BJ (cell line): ENCODE measurements around the gene NAA10. TPM values are rescaled to one million over a fixed set of nuclear protein-coding genes. Genes with fewer than 3 reads are reported as not detected.

Experiments used
- CTCF ChIA-PET: fragments of 350-600 bp; formaldehyde crosslinking; extraction: SDS; loops from one replicate; lab custom pipeline; 2021; ENCODE audit warnings: antibody characterized with exemption, inconsistent platforms; lab: Yijun Ruan, JAX
- POLR2A ChIA-PET: fragments of 300-600 bp; sonication (Branson Sonifier 250); formaldehyde crosslinking; extraction: SDS; loops from one replicate; lab custom pipeline; 2021; ENCODE audit warnings: antibody characterized with exemption; lab: Charles Lee
- DNase-seq: peaks from one replicate; pipeline ENCODE4 v3.0.0-alpha.2; 2011; ENCODE audit warnings: low read depth
- H3K27me3 ChIP-seq: 2 replicates; pipeline ENCODE4 v1.6.0; 2011; ENCODE audit warnings: low read length; ENCODE audit not compliant: control insufficient read depth, insufficient read depth
- H3K36me3 ChIP-seq: 2 replicates; pipeline ENCODE4 v1.5.1; 2011; ENCODE audit warnings: low read length; ENCODE audit not compliant: control insufficient read depth, insufficient read depth
- H3K4me3 ChIP-seq: 2 replicates; pipeline ENCODE4 v1.5.1; 2011; ENCODE audit warnings: low read depth, mild to moderate bottlenecking, control low read depth, low read length
- CTCF ChIP-seq: IDR thresholded peaks from 2 replicates; pipeline ENCODE4 v1.5.1; 2011; ENCODE audit warnings: low read depth, mild to moderate bottlenecking, control low read depth, inconsistent platforms, low read length, moderate library complexity; ENCODE audit not compliant: insufficient read depth
- polyA plus RNA-seq: library from polyadenylated mRNA; depleted of rRNA; stranded (reverse); fragments of >200 nt; gene quantifications from 2 replicates; pipeline ENCODE4 v1.2.3, GENCODE V29; 2011; rRNA removed
- small RNA-seq: library from RNA; depleted of rRNA; stranded (forward); fragments of <200 nt; gene quantifications from one replicate; pipeline ENCODE3, GENCODE V24; 2012; ENCODE audit warnings: low replicate concordance, low read depth; ENCODE audit not compliant: insufficient read length

The NAA10 gene
- polyA plus RNA-seq, 1 experiment: 76.0 TPM

GRCh38 chrX:153882086-153882498, 52.7 kb downstream of the NAA10 start:
- POLR2A ChIA-PET: no interaction called here
- no peak for DNase-seq
- Histone ChIP-seq H3K4me3 (no peak overlapping the region), H3K36me3 (peaks cover 2% of the 10 kb centered on the region; the same call in 1 of the 2 replicates), H3K27me3 (no peaks in the 10 kb centered on the region)
- CTCF ChIA-PET: no interaction called here
- TF ChIP-seq CTCF: no peak

GRCh38 chrX:153881281-153881680, 53.6 kb downstream of the NAA10 start:
- no peaks in the 10 kb centered on the region for H3K27me3 ChIP-seq
- H3K36me3 ChIP-seq: peaks cover 2% of the 10 kb centered on the region; the same call in 1 of the 2 replicates
- no peak overlapping the region for H3K4me3 ChIP-seq
- TF ChIP-seq CTCF: no peak
- DNase-seq: no peak
- ChIA-PET CTCF (interaction anchor here (1.1 kb wide), 1 partner anchor 41 kb away, joined by 4 read pairs; no protein-coding TSS in a partner anchor), POLR2A (no interaction called here)

GRCh38 chrX:153880440-153880815, 54.4 kb downstream of the NAA10 start:
- no peak overlapping the region for H3K4me3 ChIP-seq
- H3K27me3 ChIP-seq: no peaks in the 10 kb centered on the region
- ChIA-PET POLR2A (no interaction called here), CTCF (no interaction called here)
- no peak for DNase-seq
- peaks cover 2% of the 10 kb centered on the region; the same call in 1 of the 2 replicates for H3K36me3 ChIP-seq
- no peak for TF ChIP-seq CTCF

- ChIA-PET CTCF (no interaction called here), POLR2A (no interaction called here)
- Histone ChIP-seq H3K36me3 (peaks cover 2% of the 10 kb centered on the region; the same call in 1 of the 2 replicates), H3K4me3 (no peak overlapping the region), H3K27me3 (no peaks in the 10 kb centered on the region)
- no peak for DNase-seq
- no peak for TF ChIP-seq CTCF
These were observed 54.9 kb downstream of the NAA10 start for GRCh38 chrX:153879741-153880439.

Small RNA genes lying within 50 kb of the gene (small RNA-seq; reads per million reads assigned to genes)
- not detected for gene MIR3202-1

Other genes starting within 250 kb of the NAA10 start
- gene SLC6A8, start 247.1 kb downstream of the NAA10 start, polyA plus RNA-seq: 8.3 and 11.9 TPM in 2 replicates
- gene BCAP31, start 210.7 kb downstream of the NAA10 start, polyA plus RNA-seq: 204 and 222 TPM in 2 replicates
- 4.3 and 9.2 TPM in 2 replicates for gene ABCD1, start 210.2 kb downstream of the NAA10 start, polyA plus RNA-seq
- 4.7 and 8.2 TPM in 2 replicates for gene PLXNB3, start 170.8 kb downstream of the NAA10 start, polyA plus RNA-seq
- gene SRPK3, start 154.0 kb downstream of the NAA10 start, polyA plus RNA-seq: 0.44 and 1.1 TPM in 2 replicates
- 52.8 and 99.2 TPM in 2 replicates for gene IDH3G, start 140.7 kb downstream of the NAA10 start, polyA plus RNA-seq
- 455 and 598 TPM in 2 replicates for gene SSR4, start 140.4 kb downstream of the NAA10 start, polyA plus RNA-seq
- gene PDZD4, start 104.5 kb downstream of the NAA10 start, polyA plus RNA-seq: 0.49 and 0.82 TPM in 2 replicates
- 23.5 and 62.0 TPM in 2 replicates for gene L1CAM, start 48.9 kb downstream of the NAA10 start, polyA plus RNA-seq
- gene AVPR2, start 30.4 kb downstream of the NAA10 start, polyA plus RNA-seq: not detected in 2 replicates
- 0.39 and 0.82 TPM in 2 replicates for gene ARHGAP4, start 8.8 kb downstream of the NAA10 start, polyA plus RNA-seq
- 0.36 and 0.43 TPM in 2 replicates for gene RENBP, start 9.6 kb upstream of the NAA10 start, polyA plus RNA-seq
- 2.5 and 3.3 TPM in 2 replicates for gene HCFC1, start 36.8 kb upstream of the NAA10 start, polyA plus RNA-seq
- 6.0 and 8.7 TPM in 2 replicates for gene TMEM187, start 37.7 kb upstream of the NAA10 start, polyA plus RNA-seq
- 33.4 and 42.6 TPM in 2 replicates for gene IRAK1, start 84.9 kb upstream of the NAA10 start, polyA plus RNA-seq
- gene MECP2, start 162.7 kb upstream of the NAA10 start, polyA plus RNA-seq: 10.9 and 11.9 TPM in 2 replicates
- gene OPN1LW, start 209.2 kb upstream of the NAA10 start, polyA plus RNA-seq: not detected in 2 replicates
- not detected in 2 replicates for gene OPN1MW, start 247.6 kb upstream of the NAA10 start, polyA plus RNA-seq